ENCODE measurements around the gene KIAA1755. TPM values are rescaled to one million over a fixed set of nuclear protein-coding genes. Genes with fewer than 3 reads are reported as not detected.

KIAA1755 gene
- total and polyA plus RNA-seq, 2 of the 4 experiments (the other 2 are of a cell fraction): 2.5 to 5.1 TPM

DNA sequence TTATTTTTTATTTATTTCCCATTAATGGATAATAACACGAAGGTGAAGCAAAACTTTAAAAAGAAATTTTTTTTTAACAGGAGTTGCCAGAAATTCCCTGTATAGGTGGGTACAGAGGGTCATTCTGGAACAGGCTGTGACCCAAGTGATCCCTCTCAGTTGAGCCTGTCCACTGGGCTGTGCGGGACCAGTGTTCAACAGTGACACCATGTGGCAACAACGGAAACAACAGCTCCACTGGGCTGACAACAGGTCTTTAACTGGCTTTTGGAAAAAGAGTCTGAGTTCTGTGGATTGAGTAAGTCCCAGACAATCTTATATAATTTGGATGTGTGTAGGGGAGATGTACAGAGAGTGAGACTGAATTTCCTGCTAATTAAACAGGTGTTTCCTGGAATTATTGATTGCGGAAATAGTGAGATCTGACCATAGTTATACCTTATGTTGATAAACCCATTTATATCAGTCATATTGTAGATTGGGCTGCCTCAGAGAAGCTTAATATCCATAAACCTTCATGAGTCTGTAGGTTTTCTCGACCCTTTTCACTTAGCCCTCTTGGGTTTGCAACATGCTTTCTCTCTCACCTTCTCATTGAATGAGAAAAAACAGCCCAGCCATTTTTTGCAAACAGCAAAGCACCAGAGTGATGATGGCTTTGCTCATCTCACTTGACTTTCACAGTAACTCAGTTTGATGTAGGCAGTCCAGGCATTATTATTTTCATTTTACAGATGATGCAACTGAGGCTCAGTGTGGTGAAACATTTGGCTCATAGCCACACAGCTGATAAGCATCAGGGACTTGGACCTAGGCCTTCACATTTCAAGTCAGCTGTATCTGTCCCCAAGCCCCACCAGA is 17.5 kb downstream of the KIAA1755 start:
- Histone ChIP-seq H3K27me3 (ENCODE audit: control insufficient read depth, insufficient read depth, low read length) (no peaks in the 10 kb centered on the region), H3K4me3 (ENCODE audit: insufficient read depth, low read depth, low read length) (no peak overlapping the region), H2BK5ac (ENCODE audit: low read depth, low read length, poor library complexity, severe bottlenecking) (no peak overlapping the region), H3K36me3 (ENCODE audit: control insufficient read depth, insufficient read depth, low read length) (peaks cover 30% of the 10 kb centered on the region), H4K91ac (ENCODE audit: insufficient read depth, low read depth, low read length) (no peak overlapping the region), H3K27ac (ENCODE audit: insufficient read depth, low read length) (no peak overlapping the region), H2BK120ac (ENCODE audit: low read depth, low read length) (no peak overlapping the region), H3K18ac (ENCODE audit: low read depth, low read length) (no peak overlapping the region), H2BK20ac (ENCODE audit: low read depth, low read length) (no peak overlapping the region), H3K4me2 (ENCODE audit: low read depth, low read length) (no peak overlapping the region), H2AK9ac (replicated peaks; ENCODE audit: low read depth, low read length, poor library complexity) (no peak overlapping the region), H3K9me3 (ENCODE audit: control insufficient read depth, insufficient read depth, low read length) (peaks cover 19% of the 10 kb centered on the region), H2AFZ (replicated peaks; ENCODE audit: low read length, poor library complexity) (no peak overlapping the region), H4K5ac (ENCODE audit: low read depth, low read length) (no peak overlapping the region), H3K4me1 (ENCODE audit: control insufficient read depth, insufficient read depth, low read length) (peaks cover 2% of the 10 kb centered on the region; the same call in 1 of the 2 replicates), H4K8ac (ENCODE audit: low read depth in 2 of 2, low read length in 2 of 2) (no peak overlapping the region), H3K9me1 (ENCODE audit: insufficient read depth, low read length) (no peaks in the 10 kb centered on the region), H3K56ac (ENCODE audit: extremely low read depth, insufficient read depth, low read length) (no peak overlapping the region), H3K9ac (ENCODE audit: low read depth, low read length) (no peak overlapping the region), H3K14ac (replicated peaks; ENCODE audit: low read depth, low read length) (no peak overlapping the region), H2AK5ac (ENCODE audit: low read depth, low read length) (no peak overlapping the region), H4K20me1 (ENCODE audit: insufficient read depth, low read length) (no peaks in the 10 kb centered on the region), H3K23ac (ENCODE audit: low read depth, low read length) (no peak overlapping the region), H3K79me1 (ENCODE audit: low read depth in 1 of 2, low read length in 2 of 2) (no peaks in the 10 kb centered on the region), H2BK15ac (ENCODE audit: low read depth, low read length) (no peak overlapping the region), H3K4ac (ENCODE audit: low read depth, low read length) (no peak overlapping the region)
- intact Hi-C loops (cut with micrococcal nuclease) (no loop called here), in situ Hi-C loops (cut with MboI; ENCODE audit: low sequenced_read_pairs) (no loop called here), dilution Hi-C loops (cut with HindIII; ENCODE audit: low sequenced_read_pairs, unreplicated experiment) (no loop called here)
- no TSS peak for BruUV-seq (replicated peaks)
- WGBS, 2 experiments (ENCODE audit: extremely low coverage in 2 of 2, insufficient read length in 1 of 2): 43% methylated on average over 2 of the region's 5 CpGs; no CpG with 5 or more reads in 1 of the 2 experiments
- POLR2A ChIA-PET (ENCODE audit: unreplicated experiment): no interaction called here
- ATAC-seq (ENCODE audit: low read depth) (no peak), DNase-seq (no peak)
- CTCF ChIA-PET: interaction anchor here (0.6 to 1.2 kb wide), 2 partner anchors 72 to 74 kb away, joined by 3 read pairs; no protein-coding TSS in a partner anchor
- no peak for TF ChIP-seq POLR2A (IDR thresholded peaks at IDR 0.05; ENCODE audit: low read depth, low read length)
- no peak for TF ChIP-seq MAZ (IDR thresholded peaks at IDR 0.05; ENCODE audit: borderline replicate concordance, low read depth, low read length)
- no peak for TF ChIP-seq BHLHE40 (IDR thresholded peaks at IDR 0.05; ENCODE audit: low read depth, low read length)
- peak; percentile 41; the same call in 1 of the 2 replicates for TF ChIP-seq SMC3 (IDR thresholded peaks at IDR 0.05; ENCODE audit: low read depth, low read length)
- TF ChIP-seq NFE2L2 (IDR thresholded peaks at IDR 0.05; ENCODE audit: low read depth, low read length): no peak
- TF ChIP-seq, protein P1, sequence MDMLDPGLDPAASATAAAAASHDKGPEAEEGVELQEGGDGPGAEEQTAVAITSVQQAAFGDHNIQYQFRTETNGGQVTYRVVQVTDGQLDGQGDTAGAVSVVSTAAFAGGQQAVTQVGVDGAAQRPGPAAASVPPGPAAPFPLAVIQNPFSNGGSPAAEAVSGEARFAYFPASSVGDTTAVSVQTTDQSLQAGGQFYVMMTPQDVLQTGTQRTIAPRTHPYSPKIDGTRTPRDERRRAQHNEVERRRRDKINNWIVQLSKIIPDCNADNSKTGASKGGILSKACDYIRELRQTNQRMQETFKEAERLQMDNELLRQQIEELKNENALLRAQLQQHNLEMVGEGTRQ (IDR thresholded peaks at IDR 0.05; ENCODE audit: low read depth, low read length): no peak
- no peak for TF ChIP-seq CHD1 (IDR thresholded peaks at IDR 0.05; ENCODE audit: low read depth, low read length)
- TF ChIP-seq, protein P2, sequence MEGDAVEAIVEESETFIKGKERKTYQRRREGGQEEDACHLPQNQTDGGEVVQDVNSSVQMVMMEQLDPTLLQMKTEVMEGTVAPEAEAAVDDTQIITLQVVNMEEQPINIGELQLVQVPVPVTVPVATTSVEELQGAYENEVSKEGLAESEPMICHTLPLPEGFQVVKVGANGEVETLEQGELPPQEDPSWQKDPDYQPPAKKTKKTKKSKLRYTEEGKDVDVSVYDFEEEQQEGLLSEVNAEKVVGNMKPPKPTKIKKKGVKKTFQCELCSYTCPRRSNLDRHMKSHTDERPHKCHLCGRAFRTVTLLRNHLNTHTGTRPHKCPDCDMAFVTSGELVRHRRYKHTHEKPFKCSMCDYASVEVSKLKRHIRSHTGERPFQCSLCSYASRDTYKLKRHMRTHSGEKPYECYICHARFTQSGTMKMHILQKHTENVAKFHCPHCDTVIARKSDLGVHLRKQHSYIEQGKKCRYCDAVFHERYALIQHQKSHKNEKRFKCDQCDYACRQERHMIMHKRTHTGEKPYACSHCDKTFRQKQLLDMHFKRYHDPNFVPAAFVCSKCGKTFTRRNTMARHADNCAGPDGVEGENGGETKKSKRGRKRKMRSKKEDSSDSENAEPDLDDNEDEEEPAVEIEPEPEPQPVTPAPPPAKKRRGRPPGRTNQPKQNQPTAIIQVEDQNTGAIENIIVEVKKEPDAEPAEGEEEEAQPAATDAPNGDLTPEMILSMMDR (conservative IDR thresholded peaks at IDR 0.05; ENCODE audit: low read depth, low read length): peak; percentile 42
- TF ChIP-seq MAFK (IDR thresholded peaks at IDR 0.05; ENCODE audit: low read depth, low read length): no peak
- TF ChIP-seq RAD21 (IDR thresholded peaks at IDR 0.05; ENCODE audit: low read length): peak; percentile 34
- TF ChIP-seq MXI1 (IDR thresholded peaks at IDR 0.05; ENCODE audit: borderline replicate concordance, low read depth, low read length): no peak
- TF ChIP-seq, protein P3, sequence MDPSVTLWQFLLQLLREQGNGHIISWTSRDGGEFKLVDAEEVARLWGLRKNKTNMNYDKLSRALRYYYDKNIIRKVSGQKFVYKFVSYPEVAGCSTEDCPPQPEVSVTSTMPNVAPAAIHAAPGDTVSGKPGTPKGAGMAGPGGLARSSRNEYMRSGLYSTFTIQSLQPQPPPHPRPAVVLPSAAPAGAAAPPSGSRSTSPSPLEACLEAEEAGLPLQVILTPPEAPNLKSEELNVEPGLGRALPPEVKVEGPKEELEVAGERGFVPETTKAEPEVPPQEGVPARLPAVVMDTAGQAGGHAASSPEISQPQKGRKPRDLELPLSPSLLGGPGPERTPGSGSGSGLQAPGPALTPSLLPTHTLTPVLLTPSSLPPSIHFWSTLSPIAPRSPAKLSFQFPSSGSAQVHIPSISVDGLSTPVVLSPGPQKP (IDR thresholded peaks at IDR 0.05; ENCODE audit: borderline replicate concordance, low read depth, low read length): no peak
- TF ChIP-seq CEBPB (IDR thresholded peaks at IDR 0.05; ENCODE audit: low read depth, low read length): peak; percentile 42; the same call in 1 of the 2 replicates
- TF ChIP-seq FOS (IDR thresholded peaks at IDR 0.05; ENCODE audit: low read depth, low read length): no peak

All from IMR-90 (cell line).